OCI-LY1 (cell line): Measurements from ENCODE around the gene NT5C2.
A peak's percentile ranks its signal among the peaks of the same experiment; 100 is the strongest.

Experiments
- H2AFZ ChIP-seq: fragments of 200-600 bp; sonication (generic), shearing (Covaris generic); 2 replicates; pipeline ENCODE4 v1.6.0; 2014; ENCODE audit warnings: antibody characterized with exemption, mild to moderate bottlenecking, low read length
- H3F3A ChIP-seq: fragments of 200-600 bp; sonication (generic), shearing (Covaris generic); 2 replicates; pipeline ENCODE4 v1.6.0; 2014; ENCODE audit warnings: mild to moderate bottlenecking, antibody characterized with exemption, low read length, moderate library complexity; ENCODE audit not compliant: insufficient read depth
- H3K27ac ChIP-seq: fragments of 200-600 bp; sonication (generic); 2 replicates; pipeline ENCODE4 v1.5.1; 2014; ENCODE audit warnings: low read length, mixed run types, mild to moderate bottlenecking, low read depth; ENCODE audit not compliant: poor library complexity, severe bottlenecking
- H3K27me3 ChIP-seq: fragments of 200-600 bp; sonication (generic); 2 replicates; pipeline ENCODE4 v1.6.0; 2014; ENCODE audit warnings: antibody characterized with exemption, mild to moderate bottlenecking, low read length, moderate library complexity; ENCODE audit not compliant: insufficient read depth
- H3K36me3 ChIP-seq: fragments of 200-600 bp; sonication (generic); 2 replicates; pipeline ENCODE4 v1.6.1; 2014; ENCODE audit warnings: mild to moderate bottlenecking, antibody characterized with exemption, low read length, moderate library complexity, mixed read lengths; ENCODE audit not compliant: insufficient read depth
- H3K4me1 ChIP-seq: fragments of 200-600 bp; sonication (generic); 2 replicates; pipeline ENCODE4 v1.5.1; 2014; ENCODE audit warnings: mild to moderate bottlenecking, low read length, moderate library complexity; ENCODE audit not compliant: insufficient read depth, severe bottlenecking
- H3K4me2 ChIP-seq: fragments of 200-600 bp; sonication (generic), shearing (Covaris generic); 2 replicates; pipeline ENCODE4 v1.6.1; 2014; ENCODE audit warnings: low read length
- H3K4me3 ChIP-seq: fragments of 200-600 bp; sonication (generic); 2 replicates; pipeline ENCODE4 v1.5.1; 2014; ENCODE audit warnings: low read length, low read depth, mild to moderate bottlenecking, mixed read lengths; ENCODE audit not compliant: poor library complexity, severe bottlenecking
- H3K79me2 ChIP-seq: fragments of 200-600 bp; shearing (Covaris generic); 2 replicates; pipeline ENCODE4 v1.6.1; 2016; ENCODE audit warnings: mixed run types, low read length, mixed read lengths; ENCODE audit not compliant: insufficient read depth
- H3K9ac ChIP-seq: fragments of 200-600 bp; sonication (generic), shearing (Covaris generic); 2 replicates; pipeline ENCODE4 v1.6.1; 2014; ENCODE audit warnings: mild to moderate bottlenecking, low read length, mixed read lengths
- H3K9me2 ChIP-seq: fragments of 200-600 bp; sonication (generic), shearing (Covaris generic); 2 replicates; pipeline ENCODE4 v1.6.1; 2014; ENCODE audit warnings: low read depth, mild to moderate bottlenecking, low read length, mixed read lengths
- H3K9me3 ChIP-seq: fragments of 200-600 bp; shearing (Covaris generic); 2 replicates; pipeline ENCODE4 v1.6.1; 2014; ENCODE audit warnings: low read length, mixed read lengths
- H4K20me1 ChIP-seq: fragments of 200-600 bp; sonication (generic), shearing (Covaris generic); 2 replicates; pipeline ENCODE4 v1.6.0; 2016; ENCODE audit warnings: mild to moderate bottlenecking, low read length; ENCODE audit not compliant: insufficient read depth
- EZH2 ChIP-seq: fragments of 200-600 bp; sonication (generic), shearing (Covaris generic); IDR thresholded peaks from 2 replicates; pipeline ENCODE4 v1.8.0; 2017; ENCODE audit warnings: borderline replicate concordance, mixed run types, mild to moderate bottlenecking, antibody characterized with exemption, low read length, moderate library complexity, mixed read lengths
- TF ChIP-seq, protein P1 (sequence below): fragments of 200-600 bp; sonication (generic), shearing (Covaris generic); IDR thresholded peaks from 2 replicates; pipeline ENCODE4 v1.5.1; 2017; ENCODE audit warnings: mild to moderate bottlenecking, antibody characterized with exemption, low read length, moderate library complexity, mixed read lengths

The NT5C2 gene

DNA sequence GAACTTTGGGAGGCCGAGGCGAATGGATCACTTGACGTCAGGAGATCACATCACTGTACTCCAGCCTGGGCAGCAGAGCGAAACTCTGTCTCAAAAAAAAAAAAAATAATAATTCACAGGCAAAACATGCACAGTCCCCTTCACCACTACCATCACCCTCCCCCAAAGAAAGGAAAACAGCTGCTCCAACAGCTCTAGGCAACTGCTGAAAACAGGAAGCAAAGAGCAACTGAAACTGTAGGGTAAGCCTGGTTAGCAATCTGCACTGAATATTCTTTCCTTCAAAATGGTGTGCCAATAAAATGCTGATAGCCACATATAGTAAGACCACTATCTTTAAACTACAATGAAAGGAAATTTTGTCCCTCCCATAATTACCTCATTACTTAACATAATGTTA is 11.8 kb downstream of the NT5C2 start:
- H2AFZ ChIP-seq, result no peak overlapping the region
- peaks cover 92% of the 10 kb centered on the region for H3K4me1 ChIP-seq
- peak overlapping the region; percentile 46; the same call in 1 of the 2 replicates for H3K9ac ChIP-seq
- no peaks in the 10 kb centered on the region for H3K9me3 ChIP-seq
- peaks cover 31% of the 10 kb centered on the region for H3K36me3 ChIP-seq
- H3K27ac ChIP-seq, result peak overlapping the region; percentile 98
- no peaks in the 10 kb centered on the region for H4K20me1 ChIP-seq
- H3K27me3 ChIP-seq, result no peaks in the 10 kb centered on the region
- peaks cover 68% of the 10 kb centered on the region for H3K79me2 ChIP-seq
- TF ChIP-seq, protein P1, sequence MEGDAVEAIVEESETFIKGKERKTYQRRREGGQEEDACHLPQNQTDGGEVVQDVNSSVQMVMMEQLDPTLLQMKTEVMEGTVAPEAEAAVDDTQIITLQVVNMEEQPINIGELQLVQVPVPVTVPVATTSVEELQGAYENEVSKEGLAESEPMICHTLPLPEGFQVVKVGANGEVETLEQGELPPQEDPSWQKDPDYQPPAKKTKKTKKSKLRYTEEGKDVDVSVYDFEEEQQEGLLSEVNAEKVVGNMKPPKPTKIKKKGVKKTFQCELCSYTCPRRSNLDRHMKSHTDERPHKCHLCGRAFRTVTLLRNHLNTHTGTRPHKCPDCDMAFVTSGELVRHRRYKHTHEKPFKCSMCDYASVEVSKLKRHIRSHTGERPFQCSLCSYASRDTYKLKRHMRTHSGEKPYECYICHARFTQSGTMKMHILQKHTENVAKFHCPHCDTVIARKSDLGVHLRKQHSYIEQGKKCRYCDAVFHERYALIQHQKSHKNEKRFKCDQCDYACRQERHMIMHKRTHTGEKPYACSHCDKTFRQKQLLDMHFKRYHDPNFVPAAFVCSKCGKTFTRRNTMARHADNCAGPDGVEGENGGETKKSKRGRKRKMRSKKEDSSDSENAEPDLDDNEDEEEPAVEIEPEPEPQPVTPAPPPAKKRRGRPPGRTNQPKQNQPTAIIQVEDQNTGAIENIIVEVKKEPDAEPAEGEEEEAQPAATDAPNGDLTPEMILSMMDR, result no peak
- no peak for TF ChIP-seq EZH2
- H3F3A ChIP-seq, result no peaks in the 10 kb centered on the region
- peak overlapping the region; percentile 59 for H3K4me2 ChIP-seq
- peak overlapping the region; percentile 41 for H3K4me3 ChIP-seq
- no peaks in the 10 kb centered on the region for H3K9me2 ChIP-seq

DNA sequence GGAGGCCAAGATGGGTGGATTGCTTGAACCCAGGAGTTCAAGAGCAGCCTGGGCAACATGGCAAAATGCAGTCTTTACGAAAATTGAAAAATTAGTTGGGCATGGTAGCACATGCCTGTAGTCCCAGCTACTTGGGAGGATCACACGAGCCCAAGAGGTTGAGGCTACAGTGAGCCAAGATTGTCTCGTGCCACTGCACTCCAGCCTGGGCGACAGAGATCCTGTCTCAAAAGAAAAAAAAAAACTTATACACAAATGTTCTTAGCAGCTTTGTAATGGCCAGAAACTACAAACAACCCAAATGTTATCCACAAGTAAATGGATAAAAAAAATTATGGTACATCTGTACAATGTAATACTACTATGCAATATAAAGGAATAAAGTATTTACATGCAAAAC is 12.6 kb downstream of the NT5C2 start:
- peak overlapping the region; percentile 59 for H3K4me2 ChIP-seq
- peak overlapping the region; percentile 98 for H3K27ac ChIP-seq
- TF ChIP-seq, protein P1, result no peak
- no peak for TF ChIP-seq EZH2

GRCh38 chr10:103177123-103177522 is 15.9 kb downstream of the NT5C2 start:
- Histone ChIP-seq H3K4me2 (peak overlapping the region; percentile 10; the same call in 1 of the 2 replicates), H3K27me3 (no peaks in the 10 kb centered on the region), H4K20me1 (no peaks in the 10 kb centered on the region), H3K27ac (peak overlapping the region; percentile 76), H3K79me2 (peaks cover 30% of the 10 kb centered on the region), H3K9ac (no peak overlapping the region), H3F3A (no peaks in the 10 kb centered on the region), H2AFZ (no peak overlapping the region), H3K9me3 (no peaks in the 10 kb centered on the region), H3K36me3 (peaks cover 66% of the 10 kb centered on the region), H3K9me2 (no peaks in the 10 kb centered on the region), H3K4me3 (no peak overlapping the region), H3K4me1 (peaks cover 51% of the 10 kb centered on the region)
- TF ChIP-seq EZH2, result no peak
- TF ChIP-seq, protein P1, result no peak

More for the DNA sequence above, 12.6 kb downstream of the NT5C2 start:
- no peaks in the 10 kb centered on the region for H4K20me1 ChIP-seq
- H3K36me3 ChIP-seq, result peaks cover 35% of the 10 kb centered on the region
- no peaks in the 10 kb centered on the region for H3F3A ChIP-seq
- peaks cover 84% of the 10 kb centered on the region for H3K4me1 ChIP-seq
- H3K4me3 ChIP-seq, result no peak overlapping the region
- no peaks in the 10 kb centered on the region for H3K9me2 ChIP-seq
- no peak overlapping the region for H2AFZ ChIP-seq
- H3K9me3 ChIP-seq, result no peaks in the 10 kb centered on the region
- no peak overlapping the region; the same call in 1 of the 2 replicates for H3K9ac ChIP-seq
- H3K79me2 ChIP-seq, result peaks cover 60% of the 10 kb centered on the region
- H3K27me3 ChIP-seq, result no peaks in the 10 kb centered on the region
